HepG2 (cell line): Measurements from ENCODE around the gene PSMA7. TPM values are rescaled to one million over a fixed set of nuclear protein-coding genes. Genes with fewer than 3 reads are reported as not detected.
A peak's percentile ranks its signal among the peaks of the same experiment; 100 is the strongest.

ENCODE experiments used
- ATF6 ChIP-seq: sonication (generic); formaldehyde crosslinking; conservative IDR thresholded peaks from 2 replicates; pipeline ENCODE4 v1.4.0; 2020; ENCODE audit warnings: missing genetic modification reagents
- ATF7 ChIP-seq, 2 experiments: fragments of 450-650 bp in 1 of 2; sonication (generic) in 1 of 2; formaldehyde crosslinking in 1 of 2; IDR thresholded peaks; 2 replicates each; pipeline versions ENCODE4 v1.4.0 to v1.6.1; 2016 to 2020; ENCODE audit warnings: antibody characterized with exemption in 1 of 2, mild to moderate bottlenecking in 1 of 2, missing genetic modification reagents in 1 of 2
- CBX2 ChIP-seq, 2 experiments: fragments of 200-600 bp in 1 of 2; sonication (generic); formaldehyde crosslinking in 1 of 2; IDR thresholded peaks; 2 replicates each; pipeline versions ENCODE4 v1.7.0 to v1.8.1; 2018 to 2022; ENCODE audit warnings: low read depth in 2 of 2, low read length in 1 of 2, mild to moderate bottlenecking in 1 of 2, missing genetic modification reagents in 1 of 2
- DBP ChIP-seq: sonication (generic); formaldehyde crosslinking; IDR thresholded peaks from 2 replicates; pipeline ENCODE4 v1.4.0; 2020; ENCODE audit warnings: missing genetic modification reagents; ENCODE audit errors: not compliant biosample characterization
- DR1 ChIP-seq: sonication (generic); formaldehyde crosslinking; IDR thresholded peaks from 2 replicates; pipeline ENCODE4 v1.8.0; 2021; ENCODE audit warnings: mild to moderate bottlenecking, missing genetic modification reagents, inconsistent platforms
- GRHL1 ChIP-seq: sonication (generic); formaldehyde crosslinking; conservative IDR thresholded peaks from 2 replicates; pipeline ENCODE4 v1.8.0; 2022; ENCODE audit warnings: missing genetic modification reagents
- NFAT5 ChIP-seq: sonication (generic); formaldehyde crosslinking; IDR thresholded peaks from 2 replicates; pipeline ENCODE4 v1.4.0; 2020; ENCODE audit warnings: missing genetic modification reagents
- RXRB ChIP-seq: IDR thresholded peaks from 2 replicates; pipeline ENCODE4 v1.6.1; 2016; ENCODE audit warnings: borderline replicate concordance, missing genetic modification reagents, missing compliant biosample characterization
- ZNF18 ChIP-seq: sonication (generic); formaldehyde crosslinking; IDR thresholded peaks from 2 replicates; pipeline ENCODE4 v1.8.0; 2022; ENCODE audit warnings: mild to moderate bottlenecking, missing genetic modification reagents; ENCODE audit not compliant: insufficient replicate concordance
- ZNF552 ChIP-seq: sonication (generic); formaldehyde crosslinking; IDR thresholded peaks from 2 replicates; pipeline ENCODE4 v1.9.0; 2022; ENCODE audit warnings: missing genetic modification reagents, mild to moderate bottlenecking, borderline replicate concordance
- ZNF713 ChIP-seq: sonication (generic); formaldehyde crosslinking; IDR thresholded peaks from 2 replicates; pipeline ENCODE4 v1.4.0; 2020; ENCODE audit warnings: mild to moderate bottlenecking, missing genetic modification reagents
- ZNF768 ChIP-seq: sonication (generic); formaldehyde crosslinking; IDR thresholded peaks from 2 replicates; pipeline ENCODE4 v1.4.0; 2020; ENCODE audit warnings: missing genetic modification reagents
- polyA plus RNA-seq, 8 experiments: library from polyadenylated mRNA; depleted of rRNA in 3 of 8; stranded (reverse) in 7 of 8; unstranded in 1 of 8; fragments of >200 nt; fragmentation: Illumina TruSeq in 4 of 8; extraction: Trizol in 4 of 8; gene quantifications; 2 replicates each; pipeline versions ENCODE4 v1.2.1 to v1.2.3, GENCODE V29; 2011 to 2016; ENCODE audit warnings: low read depth in 4 of 8, missing spikeins in 1 of 8, mixed read lengths in 1 of 8; ENCODE audit not compliant: insufficient read depth in 1 of 8
- total RNA-seq, 5 experiments: library from RNA; depleted of rRNA; stranded (reverse); fragments of >200 nt; fragmentation: Illumina TruSeq; extraction: Trizol; gene quantifications; 2 replicates each; pipeline ENCODE4 v1.2.3, GENCODE V29; 2016; ENCODE audit warnings: low read depth in 1 of 5
- TF ChIP-seq, protein P1 (sequence below): IDR thresholded peaks from 2 replicates; pipeline ENCODE4 v1.6.1; 2016

The PSMA7 gene
- total and polyA plus RNA-seq, 2 of the 13 experiments (the other 11 are each of a cell fraction or from before 2014, with no cell fraction given), result 531 to 631 TPM

GRCh38 chr20:62156592-62157386 is 13.6 kb upstream of the PSMA7 start (continued):
- TF ChIP-seq NFAT5 (CRISPR knock-in tag) (peak; percentile 29; the same call in 1 of the 2 replicates), ZNF552 (CRISPR knock-in tag) (no peak), ATF6 (CRISPR knock-in tag) (no peak), ATF7 (IDR thresholded peaks at IDR 0.05) (no peak), ATF7 (CRISPR knock-in tag; IDR thresholded peaks at IDR 0.05) (no peak), ZNF768 (CRISPR knock-in tag) (peak; percentile 50; the same call in 1 of the 2 replicates), RXRB (CRISPR knock-in tag) (peak; percentile 51; the same call in 1 of the 2 replicates), GRHL1 (CRISPR knock-in tag) (no peak), ZNF713 (CRISPR knock-in tag) (no peak), DR1 (CRISPR knock-in tag) (no peak), DBP (CRISPR knock-in tag) (no peak), ZNF18 (no peak), CBX2 (IDR thresholded peaks at IDR 0.05; ENCODE audit: low read depth, low read length) (no peak), CBX2 (CRISPR knock-in tag; IDR thresholded peaks at IDR 0.05; ENCODE audit: low read depth) (no peak)
- TF ChIP-seq, protein P1, sequence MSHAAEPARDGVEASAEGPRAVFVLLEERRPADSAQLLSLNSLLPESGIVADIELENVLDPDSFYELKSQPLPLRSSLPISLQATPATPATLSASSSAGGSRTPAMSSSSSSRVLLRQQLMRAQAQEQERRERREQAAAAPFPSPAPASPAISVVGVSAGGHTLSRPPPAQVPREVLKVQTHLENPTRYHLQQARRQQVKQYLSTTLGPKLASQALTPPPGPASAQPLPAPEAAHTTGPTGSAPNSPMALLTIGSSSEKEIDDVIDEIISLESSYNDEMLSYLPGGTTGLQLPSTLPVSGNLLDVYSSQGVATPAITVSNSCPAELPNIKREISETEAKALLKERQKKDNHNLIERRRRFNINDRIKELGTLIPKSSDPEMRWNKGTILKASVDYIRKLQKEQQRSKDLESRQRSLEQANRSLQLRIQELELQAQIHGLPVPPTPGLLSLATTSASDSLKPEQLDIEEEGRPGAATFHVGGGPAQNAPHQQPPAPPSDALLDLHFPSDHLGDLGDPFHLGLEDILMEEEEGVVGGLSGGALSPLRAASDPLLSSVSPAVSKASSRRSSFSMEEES, result 0 out of 2 replicates have a peak, but pooled peaks have one; percentile 32
